Right lobe of liver (tissue), 6 donors: ENCODE data around the gene PSMG4. TPM values are rescaled to one million over a fixed set of nuclear protein-coding genes. Genes with fewer than 3 reads are reported as not detected.

Experiments
- ATAC-seq, 4 donors: fragments of 200-7000 bp; cut with Tn5 transposase; one replicate each; pipeline ENCODE4 v1.9.1; 2020; ENCODE audit warnings: mild to moderate bottlenecking in 4 of 4, moderate library complexity in 4 of 4
- DNase-seq, 3 donors: peaks; one replicate each; pipeline ENCODE4 v3.0.0-alpha.2; 2020
- H3K27ac ChIP-seq, 3 donors: fragments of 200-600 bp; one replicate each; pipeline ENCODE4 v1.8.0; 2022
- H3K27me3 ChIP-seq, 2 donors: fragments of 200-600 bp; one replicate each; pipeline ENCODE4 v1.8.0; 2022
- H3K36me3 ChIP-seq, 4 donors: fragments of 200-600 bp; sonication (generic) in 1 of 4; one replicate each; pipeline versions ENCODE4 v1.5.1 to v1.8.0; 2017 to 2022; ENCODE audit warnings: control low read depth in 1 of 4
- H3K4me1 ChIP-seq, 4 donors: fragments of 200-600 bp; sonication (generic) in 1 of 4; one replicate each; pipeline versions ENCODE4 v1.5.1 to v1.8.0; 2017 to 2022; ENCODE audit warnings: control low read depth in 1 of 4
- H3K4me3 ChIP-seq, 3 donors: fragments of 200-600 bp; one replicate each; pipeline ENCODE4 v1.8.0; 2022
- H3K9me3 ChIP-seq, 4 donors: fragments of 200-600 bp; sonication (generic) in 1 of 4; one replicate each; pipeline versions ENCODE4 v1.5.1 to v1.8.0; 2017 to 2022; ENCODE audit warnings: control low read depth in 1 of 4
- CTCF ChIP-seq, 4 donors: fragments of 200-600 bp in 3 of 4; fragments of 450-650 bp in 1 of 4; IDR thresholded peaks; one replicate each; pipeline versions ENCODE4 v1.5.1 to v1.8.0; 2016 to 2022; ENCODE audit warnings: antibody characterized with exemption in 4 of 4, mild to moderate bottlenecking in 2 of 4
- POLR2A ChIP-seq: fragments of 450-650 bp; IDR thresholded peaks from one replicate; pipeline ENCODE4 v1.6.1; 2017; ENCODE audit warnings: antibody characterized with exemption, mild to moderate bottlenecking
- WGBS: methylation state at CpG from one replicate; pipeline ENCODE4 v1.1.6; 2018; ENCODE audit warnings: low coverage, low lambda C conversion rate; ENCODE audit not compliant: insufficient coverage; ENCODE audit errors: missing lambda C conversion rate; 5-methylcytosine and 5-hydroxymethylcytosine counted together
- intact Hi-C, 2 donors: fragments of 100-400 bp; cut with DNase I; formaldehyde crosslinking; loops; one replicate each; pipeline versions ENCODE4 v1.11.2 to v1.14.1; 2022
- total RNA-seq, 6 experiments: library from RNA; depleted of rRNA in 2 of 6; stranded (reverse); fragments of >200 nt in 2 of 6; fragmentation: NEBNext Ultra II Directional in 3 of 6; extraction: Animal tissue kit (Norgen Biotek cat#: 25700) in 3 of 6; gene quantifications; one replicate each; pipeline versions ENCODE4 v1.1.0 to v1.2.4, GENCODE V29; 2016 to 2023
- donor health status: DM: no; HTN: yes; CAD: no.
- donor health status: DM: no; HTN: no; CAD: no.
- donor health status: DM: no; HTN: no; CAD: no.
- donor health status: DM: no; HTN: yes; CAD: no.
- donor health status: DM: no; HTN: yes; CAD: no.

PSMG4 gene
- total RNA-seq, 6 experiments from 2014 or later = 9.4 to 15.4 (median 11.0) TPM

DNA sequence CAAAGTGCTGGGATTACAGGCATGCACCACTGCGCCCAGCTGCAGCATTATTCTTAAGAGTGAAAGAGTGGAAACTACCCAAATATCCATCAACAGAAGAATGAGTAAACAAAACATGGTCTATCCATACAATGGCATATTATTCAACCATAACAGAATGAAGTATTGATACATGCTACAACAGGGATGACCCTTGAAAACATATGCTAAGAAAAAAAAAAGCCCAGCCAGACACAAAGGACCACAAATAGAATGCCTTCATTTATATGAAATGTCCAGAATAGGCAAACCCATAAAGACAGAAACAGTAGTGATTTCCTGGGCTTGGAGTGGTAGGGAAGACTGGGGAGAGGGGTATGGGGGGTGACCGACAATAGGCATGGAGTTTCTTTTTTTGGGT lies 38.4 kb upstream of the PSMG4 start:
- Histone ChIP-seq H3K36me3 (no peaks in the 10 kb centered on the region), H3K27me3 (no peaks in the 10 kb centered on the region), H3K27ac (no peak overlapping the region), H3K4me3 (no peak overlapping the region), H3K9me3 (no peaks in the 10 kb centered on the region), H3K4me1 (no peaks in the 10 kb centered on the region)
- 88% methylated on average over 2 of the region's 2 CpGs for WGBS
- no peak for DNase-seq
- intact Hi-C loops = no loop called here
- no peak for ATAC-seq
- TF ChIP-seq CTCF (IDR thresholded peaks at IDR 0.05) (no peak), POLR2A (no peak)

DNA sequence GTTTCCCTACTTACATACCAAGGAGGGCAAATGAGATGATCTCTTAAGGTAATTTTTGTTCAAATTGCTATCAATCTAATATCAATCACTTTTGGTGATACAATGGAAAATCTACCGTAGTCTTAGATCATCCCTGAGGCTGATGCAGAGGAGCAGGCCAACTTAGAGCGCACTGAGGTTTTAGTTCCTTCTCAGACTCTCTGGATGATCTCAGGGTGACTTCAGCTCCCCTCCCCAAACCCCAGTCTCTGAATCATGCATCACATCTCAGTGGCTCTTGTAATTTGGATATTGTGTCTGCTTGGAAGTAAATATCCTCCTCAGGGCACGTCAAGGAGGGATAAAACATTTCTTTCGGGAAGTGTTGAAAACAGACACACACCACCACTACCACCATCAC lies 37.2 kb upstream of the PSMG4 start:
- DNase-seq = no peak
- intact Hi-C loops = no loop called here
- Histone ChIP-seq H3K4me1 (no peaks in the 10 kb centered on the region), H3K27me3 (peaks cover 0 to under 1% of the 10 kb centered on the region in 2 donors), H3K27ac (no peak overlapping the region), H3K9me3 (no peaks in the 10 kb centered on the region), H3K4me3 (no peak overlapping the region), H3K36me3 (no peaks in the 10 kb centered on the region)
- TF ChIP-seq POLR2A = no peak
- 67% methylated on average over 3 of the region's 4 CpGs for WGBS
- no peak for ATAC-seq

GRCh38 chr6:3222506-3223038 lies 36.2 kb upstream of the PSMG4 start:
- ATAC-seq = no peak
- no peaks in the 10 kb centered on the region for H3K9me3 ChIP-seq
- intact Hi-C loops = no loop called here
- peaks cover 0 to 10% of the 10 kb centered on the region in 2 donors for H3K27me3 ChIP-seq
- DNase-seq = no peak
- no peak for TF ChIP-seq CTCF (IDR thresholded peaks at IDR 0.05)
- 63% methylated on average over 1 of the region's 4 CpGs for WGBS
- H3K4me3 ChIP-seq = no peak overlapping the region
- H3K36me3 ChIP-seq = no peaks in the 10 kb centered on the region
- peaks cover 0 to 10% (median 5%) of the 10 kb centered on the region in 4 donors for H3K4me1 ChIP-seq
- H3K27ac ChIP-seq = no peak overlapping the region

DNA sequence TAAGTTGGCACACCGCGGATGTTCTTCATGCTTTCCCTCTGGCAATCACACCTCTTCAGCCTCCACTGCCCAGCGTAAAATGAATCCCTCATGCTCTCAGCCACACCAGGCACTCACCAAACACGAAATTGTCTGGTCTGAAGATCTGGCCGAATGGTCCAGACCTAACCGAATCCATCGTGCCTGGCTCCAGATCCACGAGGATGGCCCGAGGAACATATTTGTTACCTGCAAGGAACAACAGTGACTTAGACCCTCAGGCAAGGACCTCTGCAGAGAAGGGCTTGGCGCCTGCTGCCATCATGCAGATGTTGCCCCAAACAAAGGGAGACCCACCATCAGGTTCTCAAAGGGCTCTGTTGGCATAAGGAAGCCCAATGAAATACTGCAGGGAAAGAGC lies 32.7 kb upstream of the PSMG4 start:
- H3K9me3 ChIP-seq = no peaks in the 10 kb centered on the region
- H3K4me3 ChIP-seq = no peak overlapping the region
- 94% methylated on average over 8 of the region's 10 CpGs for WGBS
- H3K27ac ChIP-seq = no peak overlapping the region
- ATAC-seq (no peak), DNase-seq (no peak)
- intact Hi-C loops = no loop called here
- H3K36me3 ChIP-seq = no peaks in the 10 kb centered on the region
- peaks cover 0 to 18% of the 10 kb centered on the region in 2 donors for H3K27me3 ChIP-seq
- peaks cover 0 to 29% (median 5%) of the 10 kb centered on the region in 4 donors for H3K4me1 ChIP-seq
- no peak for TF ChIP-seq CTCF (IDR thresholded peaks at IDR 0.05)
- no peak for TF ChIP-seq POLR2A

DNA sequence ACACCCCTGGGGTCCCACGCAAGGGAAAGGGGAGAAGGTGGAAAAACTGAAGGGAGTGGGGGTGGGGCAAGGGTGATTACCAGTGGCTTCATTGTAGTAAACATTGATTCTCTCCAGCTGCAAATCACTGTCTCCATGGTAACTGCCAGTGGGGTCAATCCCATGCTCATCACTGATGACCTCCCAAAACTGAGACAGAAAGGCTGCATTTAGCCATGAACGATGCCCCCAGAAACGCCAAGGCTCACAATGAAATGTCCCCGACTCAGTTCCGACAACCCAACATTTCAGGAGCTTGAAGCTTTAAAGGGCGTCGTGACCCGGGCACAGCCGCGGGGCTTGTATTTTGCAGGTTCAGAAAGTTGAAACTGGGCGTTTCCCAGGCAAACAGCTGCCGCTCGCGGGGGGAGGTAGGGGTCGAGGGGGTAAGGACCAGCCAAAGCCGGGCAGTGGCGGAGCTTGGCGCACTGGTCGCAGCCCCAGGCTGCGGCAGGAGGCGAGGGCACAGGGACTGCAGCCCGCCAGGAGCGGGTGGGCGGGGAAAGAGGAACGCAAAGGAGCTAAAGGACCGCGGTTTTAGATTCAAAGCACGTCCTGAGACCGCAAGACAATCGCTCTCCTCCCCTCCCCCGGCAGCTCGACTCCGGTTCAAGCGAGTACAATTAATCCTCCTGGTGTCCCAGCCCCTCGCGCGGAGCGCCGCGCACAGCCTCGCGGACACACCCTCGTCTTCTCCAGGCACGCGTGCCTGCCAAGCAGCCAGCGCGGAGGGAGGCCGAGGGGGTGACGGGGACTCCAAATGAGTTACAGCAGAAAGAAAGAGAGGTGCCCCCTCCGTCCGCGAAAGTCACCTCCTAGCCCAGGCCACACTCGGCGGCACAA lies 32.0 kb upstream of the PSMG4 start:
- DNase-seq = peak in 1 of 3 donors; percentile 25
- peaks cover 0 to 29% (median 5%) of the 10 kb centered on the region in 4 donors for H3K4me1 ChIP-seq
- no peak overlapping the region for H3K27ac ChIP-seq

More for the DNA sequence above, 32.0 kb upstream of the PSMG4 start:
- Histone ChIP-seq H3K36me3 (no peaks in the 10 kb centered on the region), H3K9me3 (no peaks in the 10 kb centered on the region), H3K27me3 (peaks cover 0 to 18% of the 10 kb centered on the region in 2 donors), H3K4me3 (peak overlapping the region; percentile 12 to 21 (median 16))
- TF ChIP-seq CTCF (IDR thresholded peaks at IDR 0.05) = no peak
- TF ChIP-seq POLR2A = no peak
- ATAC-seq = peak in 1 of 4 donors; percentile 10
- intact Hi-C loops = no loop called here
- WGBS = 1% methylated on average over 19 of the region's 54 CpGs
